ENCODE measurements around the gene DZANK1.
"Not testable (repeated sequence)": the region's sequence is repeated elsewhere in the genome, so short reads cannot be mapped to it uniquely, and the experiment has no call there.

The DZANK1 gene

GRCh38 chr20:18421608-18422007, 45.2 kb downstream of the DZANK1 start:
- no peaks in the 10 kb centered on the region for H3K36me3 Mint-ChIP-seq (ENCODE audit: insufficient read depth)
- H3K27ac Mint-ChIP-seq, result no peak overlapping the region
- DNase-seq, result no peak
- no peaks in the 10 kb centered on the region for H3K9me3 Mint-ChIP-seq
- no peak overlapping the region for H3K4me3 Mint-ChIP-seq
- no peaks in the 10 kb centered on the region for H3K4me1 Mint-ChIP-seq (ENCODE audit: low read depth in 2 of 2)
- no peaks in the 10 kb centered on the region for H3K27me3 Mint-ChIP-seq
- ATAC-seq (replicated peaks), result no peak

DNA sequence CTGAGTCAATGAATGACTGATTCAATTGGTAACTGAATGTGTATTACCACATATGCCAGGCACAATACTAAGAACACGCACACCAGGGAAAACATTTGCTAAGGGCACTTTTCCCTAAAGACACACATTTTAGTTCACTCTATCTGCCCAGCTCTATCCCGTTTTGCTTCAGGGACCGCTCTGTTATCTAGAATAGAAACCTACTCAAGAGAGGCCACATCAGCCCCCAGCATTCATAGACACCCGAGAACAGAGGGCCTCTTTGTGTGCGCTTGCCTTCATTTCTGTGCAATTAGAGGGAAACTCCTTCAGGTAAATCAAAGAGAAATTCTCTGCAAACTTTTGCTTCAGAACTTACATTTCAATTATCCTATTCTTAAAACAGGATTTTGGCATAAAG, 50.3 kb downstream of the DZANK1 start:
- peaks cover 2 to 3% of the 10 kb centered on the region in 2 donors for H3K4me1 Mint-ChIP-seq (ENCODE audit: low read depth in 2 of 2)
- no peaks in the 10 kb centered on the region for H3K9me3 Mint-ChIP-seq
- no peak overlapping the region for H3K4me3 Mint-ChIP-seq
- H3K27me3 Mint-ChIP-seq, result no peaks in the 10 kb centered on the region
- DNase-seq (no peak), ATAC-seq (replicated peaks) (no peak)
- H3K27ac Mint-ChIP-seq, result peak overlapping the region in 1 of 2 donors; percentile 21
- H3K36me3 Mint-ChIP-seq (ENCODE audit: insufficient read depth), result no peaks in the 10 kb centered on the region

DNA sequence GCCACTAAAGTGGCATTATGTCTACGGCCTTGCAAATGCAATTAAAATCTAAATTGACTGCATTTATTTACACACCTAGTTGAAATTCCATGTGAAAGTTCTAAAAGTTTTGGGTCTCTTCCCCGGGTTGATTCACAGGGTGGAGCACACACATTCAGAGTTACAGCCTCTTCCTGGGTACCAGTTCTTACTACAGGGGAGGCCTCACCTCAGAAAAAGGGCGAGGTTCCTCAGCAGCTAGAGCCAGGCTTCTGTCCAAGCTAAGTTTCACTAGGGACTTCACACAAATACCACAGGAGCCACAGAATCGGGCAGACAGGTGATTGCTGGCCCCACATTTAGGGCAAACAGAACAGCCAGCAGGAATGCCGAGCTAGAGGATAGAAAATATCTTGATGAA, 52.7 kb downstream of the DZANK1 start:
- H3K27me3 Mint-ChIP-seq, result no peaks in the 10 kb centered on the region
- H3K4me3 Mint-ChIP-seq, result no peak overlapping the region
- no peaks in the 10 kb centered on the region for H3K9me3 Mint-ChIP-seq
- DNase-seq (no peak), ATAC-seq (replicated peaks) (no peak)
- peaks cover 2 to 3% of the 10 kb centered on the region in 2 donors for H3K4me1 Mint-ChIP-seq (ENCODE audit: low read depth in 2 of 2)
- H3K36me3 Mint-ChIP-seq (ENCODE audit: insufficient read depth), result no peaks in the 10 kb centered on the region
- no peak overlapping the region for H3K27ac Mint-ChIP-seq

GRCh38 chr20:18412221-18412901, 54.5 kb downstream of the DZANK1 start:
- no peaks in the 10 kb centered on the region for H3K9me3 Mint-ChIP-seq
- no peak overlapping the region for H3K4me3 Mint-ChIP-seq
- no peak overlapping the region for H3K27ac Mint-ChIP-seq
- H3K27me3 Mint-ChIP-seq, result no peaks in the 10 kb centered on the region
- DNase-seq (no peak), ATAC-seq (replicated peaks) (no peak)
- H3K36me3 Mint-ChIP-seq (ENCODE audit: insufficient read depth), result no peaks in the 10 kb centered on the region
- peaks cover 2 to 3% of the 10 kb centered on the region in 2 donors for H3K4me1 Mint-ChIP-seq (ENCODE audit: low read depth in 2 of 2)

GRCh38 chr20:18405826-18406225, 61.0 kb downstream of the DZANK1 start:
- no peaks in the 10 kb centered on the region for H3K4me1 Mint-ChIP-seq (ENCODE audit: low read depth in 2 of 2)
- H3K27me3 Mint-ChIP-seq, result no peaks in the 10 kb centered on the region
- no peak for DNase-seq
- no peak overlapping the region for H3K27ac Mint-ChIP-seq
- ATAC-seq (replicated peaks), result no peak
- H3K9me3 Mint-ChIP-seq, result no peaks in the 10 kb centered on the region
- H3K4me3 Mint-ChIP-seq, result no peak overlapping the region
- no peaks in the 10 kb centered on the region for H3K36me3 Mint-ChIP-seq (ENCODE audit: insufficient read depth)

DNA sequence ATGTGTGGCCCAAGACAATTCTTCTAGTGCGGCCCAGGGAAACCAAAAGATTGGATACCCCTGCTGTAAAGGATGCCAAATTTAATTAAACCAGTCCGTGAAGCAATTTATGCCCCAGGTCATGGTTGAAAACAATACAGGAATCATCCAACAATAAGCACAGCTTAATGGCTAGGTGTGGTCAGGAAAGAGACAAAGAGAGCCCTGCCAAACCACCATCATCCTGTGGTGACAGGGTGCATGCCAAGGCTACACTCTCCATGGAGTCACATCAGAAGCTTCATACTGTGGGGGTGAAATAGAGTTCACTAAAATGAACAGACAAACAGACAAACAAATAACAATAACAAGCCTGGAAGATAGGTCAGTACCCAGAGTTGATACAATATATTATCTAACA, 62.7 kb downstream of the DZANK1 start:
- no peaks in the 10 kb centered on the region for H3K9me3 Mint-ChIP-seq
- H3K36me3 Mint-ChIP-seq (ENCODE audit: insufficient read depth), result no peaks in the 10 kb centered on the region
- no peak overlapping the region for H3K4me3 Mint-ChIP-seq
- ATAC-seq (replicated peaks) (no peak), DNase-seq (no peak)
- no peaks in the 10 kb centered on the region for H3K27me3 Mint-ChIP-seq
- H3K27ac Mint-ChIP-seq, result no peak overlapping the region
- H3K4me1 Mint-ChIP-seq (ENCODE audit: low read depth in 2 of 2), result no peaks in the 10 kb centered on the region

- no peaks in the 10 kb centered on the region for H3K9me3 Mint-ChIP-seq
- DNase-seq (no peak), ATAC-seq (replicated peaks) (no peak)
- H3K27ac Mint-ChIP-seq, result no peak overlapping the region
- H3K36me3 Mint-ChIP-seq (ENCODE audit: insufficient read depth), result no peaks in the 10 kb centered on the region
- H3K4me3 Mint-ChIP-seq, result no peak overlapping the region
- H3K4me1 Mint-ChIP-seq (ENCODE audit: low read depth in 2 of 2), result no peaks in the 10 kb centered on the region
- no peaks in the 10 kb centered on the region for H3K27me3 Mint-ChIP-seq
Observed at GRCh38 chr20:18403269-18403668, 63.6 kb downstream of the DZANK1 start.

DNA sequence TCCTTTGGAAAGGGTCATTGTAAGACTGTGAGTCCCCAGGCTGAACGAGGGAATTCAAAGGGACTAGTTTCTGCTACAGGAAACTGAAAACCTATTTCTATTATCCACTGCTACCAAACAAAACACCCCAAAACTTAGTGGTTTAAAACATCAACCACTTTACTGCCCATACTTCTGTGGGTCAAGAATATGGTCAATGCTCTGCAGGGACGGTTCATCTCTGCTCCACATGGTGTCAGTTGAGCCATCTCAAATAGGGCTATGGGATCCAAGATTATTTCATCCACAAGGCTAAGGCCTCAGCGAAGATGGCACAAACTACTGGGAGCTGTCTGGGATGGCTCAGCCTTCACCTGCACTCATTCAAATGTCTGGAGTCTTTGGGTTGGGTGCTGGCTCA, 65.5 kb downstream of the DZANK1 start:
- no peaks in the 10 kb centered on the region for H3K36me3 Mint-ChIP-seq (ENCODE audit: insufficient read depth)
- H3K4me3 Mint-ChIP-seq, result no peak overlapping the region
- no peaks in the 10 kb centered on the region for H3K27me3 Mint-ChIP-seq
- H3K4me1 Mint-ChIP-seq (ENCODE audit: low read depth in 2 of 2), result no peaks in the 10 kb centered on the region
- ATAC-seq (replicated peaks) (no peak), DNase-seq (no peak)
- H3K9me3 Mint-ChIP-seq, result no peaks in the 10 kb centered on the region
- H3K27ac Mint-ChIP-seq, result no peak overlapping the region

- H3K4me1 Mint-ChIP-seq (ENCODE audit: low read depth in 2 of 2), result no peaks in the 10 kb centered on the region
- ATAC-seq (replicated peaks), result no peak
Observed at GRCh38 chr20:18400460-18400859, 66.4 kb downstream of the DZANK1 start.

GRCh38 chr20:18398713-18399112, 68.1 kb downstream of the DZANK1 start:
- H3K27me3 Mint-ChIP-seq; H3K27ac Mint-ChIP-seq; H3K9me3 Mint-ChIP-seq; H3K4me1 Mint-ChIP-seq (ENCODE audit: low read depth in 2 of 2); H3K4me3 Mint-ChIP-seq; DNase-seq; H3K36me3 Mint-ChIP-seq (ENCODE audit: insufficient read depth); ATAC-seq (replicated peaks): not testable (repeated sequence)

More at GRCh38 chr20:18400460-18400859, 66.4 kb downstream of the DZANK1 start:
- H3K36me3 Mint-ChIP-seq (ENCODE audit: insufficient read depth), result no peaks in the 10 kb centered on the region
- no peaks in the 10 kb centered on the region for H3K9me3 Mint-ChIP-seq
- no peak for DNase-seq
- H3K27me3 Mint-ChIP-seq, result no peaks in the 10 kb centered on the region
- no peak overlapping the region for H3K27ac Mint-ChIP-seq
- H3K4me3 Mint-ChIP-seq, result no peak overlapping the region

- H3K4me1 Mint-ChIP-seq (ENCODE audit: low read depth in 2 of 2), result no peaks in the 10 kb centered on the region
- ATAC-seq (replicated peaks) (no peak), DNase-seq (no peak)
- H3K27ac Mint-ChIP-seq, result no peak overlapping the region
- no peaks in the 10 kb centered on the region for H3K36me3 Mint-ChIP-seq (ENCODE audit: insufficient read depth)
- H3K9me3 Mint-ChIP-seq, result no peaks in the 10 kb centered on the region
- no peak overlapping the region for H3K4me3 Mint-ChIP-seq
- H3K27me3 Mint-ChIP-seq, result no peaks in the 10 kb centered on the region
Observed at GRCh38 chr20:18397030-18397429, 69.8 kb downstream of the DZANK1 start.

DNA sequence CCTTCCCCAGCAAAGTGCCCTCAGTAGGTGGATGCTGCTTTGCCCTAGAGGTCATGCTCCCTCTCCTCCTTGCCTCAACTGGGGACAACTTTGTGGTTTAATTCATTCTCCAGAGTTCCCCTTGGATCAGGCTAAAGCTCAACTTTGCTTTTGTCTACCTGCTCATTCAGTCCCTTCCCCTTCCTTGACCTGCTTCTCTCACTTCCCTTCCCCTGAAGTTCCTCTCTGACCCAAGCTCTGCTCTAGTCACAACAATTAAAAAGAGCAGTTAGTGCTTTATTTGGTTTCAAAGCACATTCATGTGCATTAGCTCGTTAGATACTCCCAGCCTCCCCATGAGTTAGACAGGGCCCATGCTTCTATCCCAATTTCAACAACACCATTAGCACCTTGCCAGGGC, 71.3 kb downstream of the DZANK1 start:
- Mint-ChIP-seq H3K27ac (no peak overlapping the region), H3K4me1 (ENCODE audit: low read depth in 2 of 2) (no peaks in the 10 kb centered on the region), H3K9me3 (no peaks in the 10 kb centered on the region), H3K4me3 (no peak overlapping the region), H3K27me3 (no peaks in the 10 kb centered on the region), H3K36me3 (ENCODE audit: insufficient read depth) (no peaks in the 10 kb centered on the region)
- ATAC-seq (replicated peaks) (no peak), DNase-seq (no peak)

DNA sequence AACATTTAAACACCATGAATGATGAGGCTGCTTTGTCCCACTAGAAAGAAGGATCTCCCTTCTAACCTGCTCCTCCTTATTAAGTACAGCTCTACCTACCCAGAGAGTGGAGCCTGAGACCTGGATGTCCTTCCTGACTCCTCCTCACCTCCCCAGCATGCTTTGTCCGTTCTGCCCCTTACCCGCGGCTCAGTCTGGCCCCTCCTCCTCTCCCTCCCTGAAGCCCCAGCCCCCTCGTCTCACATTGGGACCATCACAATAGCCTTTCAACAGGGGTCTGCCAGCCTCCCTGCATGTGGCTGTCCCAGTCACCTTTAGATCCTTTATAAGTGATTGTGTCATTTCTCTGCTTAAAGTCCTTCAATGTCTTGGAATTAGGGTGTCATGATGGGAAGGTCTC, 72.5 kb downstream of the DZANK1 start:
- Mint-ChIP-seq H3K9me3 (no peaks in the 10 kb centered on the region), H3K4me1 (ENCODE audit: low read depth in 2 of 2) (no peaks in the 10 kb centered on the region), H3K36me3 (ENCODE audit: insufficient read depth) (no peaks in the 10 kb centered on the region), H3K4me3 (no peak overlapping the region), H3K27ac (no peak overlapping the region), H3K27me3 (no peaks in the 10 kb centered on the region)
- ATAC-seq (replicated peaks) (no peak), DNase-seq (no peak)

DNA sequence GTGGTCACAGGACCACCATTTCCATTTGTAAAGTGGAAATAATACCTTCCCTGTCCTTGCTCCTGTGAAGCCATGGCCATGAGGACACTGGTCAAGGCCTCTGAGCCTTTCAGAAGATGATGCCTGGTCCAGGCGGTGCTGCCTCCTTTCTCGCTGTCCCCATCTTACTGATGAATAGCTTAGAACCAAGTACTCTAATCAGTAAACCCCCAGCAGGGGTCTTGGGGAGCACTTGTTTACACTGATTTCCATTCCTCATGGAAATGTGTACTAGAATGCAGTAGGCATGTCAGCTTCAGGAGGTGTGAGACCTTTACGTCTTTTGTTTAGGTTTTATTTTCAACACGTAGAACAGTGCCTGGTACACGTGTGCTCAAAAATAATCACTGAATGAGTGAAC, 75.1 kb downstream of the DZANK1 start:
- H3K27ac Mint-ChIP-seq, result no peak overlapping the region
- H3K4me1 Mint-ChIP-seq (ENCODE audit: low read depth in 2 of 2), result no peaks in the 10 kb centered on the region
- no peaks in the 10 kb centered on the region for H3K36me3 Mint-ChIP-seq (ENCODE audit: insufficient read depth)
- DNase-seq (no peak), ATAC-seq (replicated peaks) (no peak)
- H3K4me3 Mint-ChIP-seq, result no peak overlapping the region
- H3K27me3 Mint-ChIP-seq, result no peaks in the 10 kb centered on the region
- no peaks in the 10 kb centered on the region for H3K9me3 Mint-ChIP-seq

DNA sequence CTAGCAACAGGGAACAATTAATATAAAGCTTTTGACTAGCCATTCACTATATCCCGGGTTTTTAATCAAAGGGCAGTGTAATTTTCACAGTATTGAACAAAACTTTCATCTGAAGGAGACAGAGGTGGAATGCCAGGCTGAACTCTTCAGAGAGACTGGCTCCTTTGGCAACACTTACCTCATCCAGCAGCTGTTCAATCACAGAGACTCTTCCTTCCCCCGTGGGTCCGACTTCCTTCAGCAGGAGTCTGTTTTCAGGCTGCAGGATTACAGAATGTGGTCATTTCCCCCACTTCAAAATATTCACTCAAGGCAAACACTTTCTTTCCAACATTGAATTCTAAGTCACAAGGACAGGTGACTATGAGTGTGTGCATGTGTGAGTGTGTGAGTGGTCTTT, 76.6 kb downstream of the DZANK1 start:
- Mint-ChIP-seq H3K9me3 (no peaks in the 10 kb centered on the region), H3K27me3 (no peaks in the 10 kb centered on the region), H3K4me1 (ENCODE audit: low read depth in 2 of 2) (no peaks in the 10 kb centered on the region), H3K4me3 (no peak overlapping the region), H3K36me3 (ENCODE audit: insufficient read depth) (no peaks in the 10 kb centered on the region), H3K27ac (no peak overlapping the region)
- ATAC-seq (replicated peaks) (no peak), DNase-seq (no peak)
